Activated naive CD8-positive, alpha-beta T cell treated with anti-CD3 and anti-CD28 coated beads, Interleukin-2, amount 50 U/mL, for 24 hours (primary cell): ENCODE data around the gene ZG16B.

Source experiments
- ATAC-seq: fragments of 150-1000 bp; cut with Tn5 transposase; one replicate; pipeline ENCODE4 v1.10.0; 2021
- DNase-seq: peaks from one replicate; pipeline ENCODE4 v3.0.0; 2021
- H3K27ac Mint-ChIP-seq: one replicate; pipeline ENCODE4 v1.8.0; 2021; ENCODE audit warnings: mild to moderate bottlenecking, mixed read lengths
- H3K27me3 Mint-ChIP-seq: one replicate; pipeline ENCODE4 v1.8.0; 2021; ENCODE audit warnings: mixed read lengths
- H3K36me3 Mint-ChIP-seq: one replicate; pipeline ENCODE4 v1.8.0; 2021; ENCODE audit warnings: low read depth, mixed read lengths
- H3K4me1 Mint-ChIP-seq: one replicate; pipeline ENCODE4 v1.8.0; 2021; ENCODE audit warnings: mixed read lengths
- H3K4me3 Mint-ChIP-seq: one replicate; pipeline ENCODE4 v1.8.0; 2021; ENCODE audit warnings: mild to moderate bottlenecking, moderate library complexity, mixed read lengths
- H3K9me3 Mint-ChIP-seq: one replicate; pipeline ENCODE4 v1.8.0; 2021; ENCODE audit warnings: mixed read lengths

Gene ZG16B

GRCh38 chr16:2874032-2874911 is 44.2 kb downstream of the ZG16B start:
- Mint-ChIP-seq H3K4me3 (no peak overlapping the region), H3K36me3 (no peaks in the 10 kb centered on the region), H3K9me3 (no peaks in the 10 kb centered on the region), H3K27me3 (peaks cover 2% of the 10 kb centered on the region), H3K4me1 (peaks cover 9% of the 10 kb centered on the region), H3K27ac (no peak overlapping the region)
- ATAC-seq (no peak), DNase-seq (no peak)

GRCh38 chr16:2874912-2875362 is 44.8 kb downstream of the ZG16B start:
- H3K27me3 Mint-ChIP-seq, result no peaks in the 10 kb centered on the region
- DNase-seq, result peak; percentile 75
- H3K4me3 Mint-ChIP-seq, result no peak overlapping the region
- peak; percentile 99 for ATAC-seq
- no peak overlapping the region for H3K27ac Mint-ChIP-seq
- no peaks in the 10 kb centered on the region for H3K36me3 Mint-ChIP-seq
- peaks cover 7% of the 10 kb centered on the region for H3K4me1 Mint-ChIP-seq
- H3K9me3 Mint-ChIP-seq, result peaks cover 4% of the 10 kb centered on the region

GRCh38 chr16:2879854-2880508 is 49.9 kb downstream of the ZG16B start:
- DNase-seq, result no peak
- peaks cover 21% of the 10 kb centered on the region for H3K4me1 Mint-ChIP-seq
- ATAC-seq, result no peak
- H3K36me3 Mint-ChIP-seq, result no peaks in the 10 kb centered on the region
- no peak overlapping the region for H3K27ac Mint-ChIP-seq
- H3K9me3 Mint-ChIP-seq, result peaks cover 4% of the 10 kb centered on the region
- H3K4me3 Mint-ChIP-seq, result no peak overlapping the region
- no peaks in the 10 kb centered on the region for H3K27me3 Mint-ChIP-seq
